Panc1 (cell line): ENCODE data around the gene PXT1. TPM values are rescaled to one million over a fixed set of nuclear protein-coding genes. Genes with fewer than 3 reads are reported as not detected.

ENCODE experiments used
- ATAC-seq: fragments of 200-7000 bp; cut with Tn5 transposase; 2 replicates; pipeline ENCODE4 v1.9.1; 2020; ENCODE audit warnings: mild to moderate bottlenecking, moderate library complexity
- BruUV-seq: library from RNA; stranded (reverse); fragments of 400-500 nt; replicated peaks from 2 replicates; lab custom pipeline; 2021; lab: Mats Ljungman, UMichigan
- CTCF ChIA-PET: fragments of 300-600 bp; sonication (Branson Sonifier 250); formaldehyde crosslinking; loops from one replicate; lab custom pipeline; 2022; ENCODE audit warnings: antibody characterized with exemption; lab: Charles Lee
- POLR2A ChIA-PET: fragments of 300-600 bp; sonication (Branson Sonifier 250); formaldehyde crosslinking; loops from one replicate; lab custom pipeline; 2022; ENCODE audit warnings: antibody characterized with exemption; lab: Charles Lee
- DNase-seq: peaks from one replicate; pipeline ENCODE4 v3.0.0-alpha.2; 2010; ENCODE audit warnings: low read depth, low spot score
- H3K27ac ChIP-seq: 2 replicates; pipeline ENCODE4 v1.5.1; 2011; ENCODE audit warnings: mild to moderate bottlenecking, low read length, inconsistent platforms
- H3K27me3 ChIP-seq: fragments of 200-500 bp; sonication (Bioruptor generic); 2 replicates; pipeline ENCODE4 v1.6.0; 2014; ENCODE audit warnings: low read length, inconsistent platforms; ENCODE audit not compliant: control insufficient read depth, insufficient read depth
- H3K36me3 ChIP-seq: fragments of 200-500 bp; sonication (Bioruptor generic); 2 replicates; pipeline ENCODE4 v1.5.1; 2014; ENCODE audit warnings: inconsistent platforms, mild to moderate bottlenecking, low read length, moderate library complexity; ENCODE audit not compliant: control insufficient read depth, insufficient read depth
- H3K4me1 ChIP-seq: 2 replicates; pipeline ENCODE4 v1.5.1; 2011; ENCODE audit warnings: inconsistent platforms, mild to moderate bottlenecking, low read length, moderate library complexity; ENCODE audit not compliant: control insufficient read depth, insufficient read depth
- H3K4me3 ChIP-seq, 2 experiments: 2 replicates each; pipeline ENCODE4 v1.5.1; 2011 to 2012; ENCODE audit warnings: low read depth in 2 of 2, low read length in 2 of 2, mild to moderate bottlenecking in 2 of 2, inconsistent platforms in 1 of 2, moderate library complexity in 1 of 2
- H3K9me3 ChIP-seq: fragments of 200-500 bp; sonication (Bioruptor generic); 2 replicates; pipeline ENCODE4 v1.5.1; 2014; ENCODE audit warnings: low read depth, mild to moderate bottlenecking, inconsistent platforms, low read length, moderate library complexity; ENCODE audit not compliant: control insufficient read depth, insufficient read depth
- CTCF ChIP-seq: fragments of 450-650 bp; IDR thresholded peaks from 2 replicates; pipeline ENCODE4 v1.5.1; 2017; ENCODE audit warnings: mild to moderate bottlenecking
- POLR2AphosphoS5 ChIP-seq: IDR thresholded peaks from 2 replicates; pipeline ENCODE4 v1.6.1; 2012; ENCODE audit warnings: mild to moderate bottlenecking, low read depth, low read length, moderate library complexity
- SIN3A ChIP-seq: IDR thresholded peaks from 2 replicates; pipeline ENCODE4 v1.6.1; 2012; ENCODE audit warnings: low read depth, mild to moderate bottlenecking, low read length, moderate library complexity, borderline replicate concordance; ENCODE audit not compliant: insufficient read depth
- TCF7L2 ChIP-seq: IDR thresholded peaks from 2 replicates; pipeline ENCODE4 v1.6.1; 2011; ENCODE audit warnings: mild to moderate bottlenecking, low read depth, low read length, inconsistent platforms
- in situ Hi-C: cut with HindIII; loops from 2 replicates; pipeline ENCODE4 v1.10.0; 2016; ENCODE audit warnings: low sequenced_read_pairs, low pct_unique_long_range_greater_than_20kb
- intact Hi-C: fragments of 100-400 bp; cut with micrococcal nuclease; formaldehyde crosslinking; loops from one replicate; pipeline ENCODE4 v1.10.0; 2022; ENCODE audit not compliant: unreplicated experiment
- total RNA-seq: library from RNA; stranded (reverse); gene quantifications from one replicate; pipeline ENCODE4 v1.2.1, GENCODE V29; 2021; ENCODE audit not compliant: unreplicated experiment
- TF ChIP-seq, protein P1 (sequence below), 2 experiments: IDR thresholded peaks; 2 replicates each; pipeline ENCODE4 v1.6.1; 2011 to 2012; ENCODE audit warnings: low read depth in 2 of 2, control low read depth in 1 of 2, low read length in 1 of 2, mild to moderate bottlenecking in 1 of 2, moderate library complexity in 1 of 2; ENCODE audit not compliant: insufficient read depth in 1 of 2

Gene PXT1
- total RNA-seq, 1 experiment from 2014 or later: not detected

GRCh38 chr6:36372088-36372487, 70.6 kb downstream of the PXT1 start:
- in situ Hi-C loops (no loop called here), intact Hi-C loops (no loop called here)
- DNase-seq (no peak), ATAC-seq (no peak)
- Histone ChIP-seq H3K9me3 (no peaks in the 10 kb centered on the region), H3K4me3 (no peak overlapping the region), H3K36me3 (no peaks in the 10 kb centered on the region), H3K4me1 (no peaks in the 10 kb centered on the region), H3K27ac (no peak overlapping the region), H3K27me3 (no peaks in the 10 kb centered on the region)
- ChIA-PET CTCF (no interaction called here), POLR2A (no interaction called here)
- BruUV-seq: no TSS peak
- TF ChIP-seq, protein P1, sequence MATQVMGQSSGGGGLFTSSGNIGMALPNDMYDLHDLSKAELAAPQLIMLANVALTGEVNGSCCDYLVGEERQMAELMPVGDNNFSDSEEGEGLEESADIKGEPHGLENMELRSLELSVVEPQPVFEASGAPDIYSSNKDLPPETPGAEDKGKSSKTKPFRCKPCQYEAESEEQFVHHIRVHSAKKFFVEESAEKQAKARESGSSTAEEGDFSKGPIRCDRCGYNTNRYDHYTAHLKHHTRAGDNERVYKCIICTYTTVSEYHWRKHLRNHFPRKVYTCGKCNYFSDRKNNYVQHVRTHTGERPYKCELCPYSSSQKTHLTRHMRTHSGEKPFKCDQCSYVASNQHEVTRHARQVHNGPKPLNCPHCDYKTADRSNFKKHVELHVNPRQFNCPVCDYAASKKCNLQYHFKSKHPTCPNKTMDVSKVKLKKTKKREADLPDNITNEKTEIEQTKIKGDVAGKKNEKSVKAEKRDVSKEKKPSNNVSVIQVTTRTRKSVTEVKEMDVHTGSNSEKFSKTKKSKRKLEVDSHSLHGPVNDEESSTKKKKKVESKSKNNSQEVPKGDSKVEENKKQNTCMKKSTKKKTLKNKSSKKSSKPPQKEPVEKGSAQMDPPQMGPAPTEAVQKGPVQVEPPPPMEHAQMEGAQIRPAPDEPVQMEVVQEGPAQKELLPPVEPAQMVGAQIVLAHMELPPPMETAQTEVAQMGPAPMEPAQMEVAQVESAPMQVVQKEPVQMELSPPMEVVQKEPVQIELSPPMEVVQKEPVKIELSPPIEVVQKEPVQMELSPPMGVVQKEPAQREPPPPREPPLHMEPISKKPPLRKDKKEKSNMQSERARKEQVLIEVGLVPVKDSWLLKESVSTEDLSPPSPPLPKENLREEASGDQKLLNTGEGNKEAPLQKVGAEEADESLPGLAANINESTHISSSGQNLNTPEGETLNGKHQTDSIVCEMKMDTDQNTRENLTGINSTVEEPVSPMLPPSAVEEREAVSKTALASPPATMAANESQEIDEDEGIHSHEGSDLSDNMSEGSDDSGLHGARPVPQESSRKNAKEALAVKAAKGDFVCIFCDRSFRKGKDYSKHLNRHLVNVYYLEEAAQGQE (IDR thresholded peaks at IDR 0.05; ENCODE audit: insufficient read depth in 1 of 2, low read depth in 2 of 2, low read length in 1 of 2): no peak
- no peak for TF ChIP-seq CTCF
- TF ChIP-seq POLR2AphosphoS5: no peak
- TF ChIP-seq TCF7L2: no peak
- no peak for TF ChIP-seq SIN3A

DNA sequence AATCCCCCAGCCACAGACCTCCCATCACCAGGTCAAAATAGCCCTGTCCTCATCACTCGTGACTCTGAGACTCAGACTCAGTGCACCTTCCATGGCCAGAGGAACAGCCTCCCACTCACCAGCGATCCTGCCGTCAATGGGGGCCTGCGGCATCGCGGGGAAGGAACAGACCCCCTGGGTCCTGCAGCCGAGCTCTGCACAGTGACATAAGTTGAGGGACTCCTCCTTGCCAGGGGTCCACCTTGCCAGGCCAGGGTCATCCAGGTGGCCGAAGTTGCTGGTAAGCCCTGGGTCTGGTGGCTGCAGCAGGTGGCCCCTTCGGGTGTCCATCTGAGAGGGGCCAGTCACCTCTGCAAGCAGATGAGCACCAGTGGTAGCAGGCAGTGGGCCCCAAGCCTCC, 71.4 kb downstream of the PXT1 start:
- Histone ChIP-seq H3K36me3 (no peaks in the 10 kb centered on the region), H3K4me1 (no peaks in the 10 kb centered on the region), H3K27me3 (no peaks in the 10 kb centered on the region), H3K27ac (no peak overlapping the region), H3K9me3 (no peaks in the 10 kb centered on the region), H3K4me3 (no peak overlapping the region)
- ATAC-seq (no peak), DNase-seq (no peak)
- intact Hi-C loops: no loop called here
- no TSS peak for BruUV-seq
- no peak for TF ChIP-seq SIN3A
- TF ChIP-seq CTCF: no peak
- TF ChIP-seq, protein P1 (IDR thresholded peaks at IDR 0.05; ENCODE audit: insufficient read depth in 1 of 2, low read depth in 2 of 2, low read length in 1 of 2): no peak
- no peak for TF ChIP-seq POLR2AphosphoS5
- no peak for TF ChIP-seq TCF7L2
- CTCF ChIA-PET: no interaction called here
- in situ Hi-C loops: no loop called here
- POLR2A ChIA-PET: no interaction called here
